HG03571 (cell line): ENCODE results near the gene PDCD6IP.
"Not testable (repeated sequence)": the region's sequence is repeated elsewhere in the genome, so short reads cannot be mapped to it uniquely, and the experiment has no call there.

Source experiments
- ATAC-seq: cut with Tn5 transposase; IDR thresholded peaks from one replicate; pipeline ENCODE4 v1.9.1; 2021; ENCODE audit not compliant: unreplicated experiment

Gene PDCD6IP, protein sequence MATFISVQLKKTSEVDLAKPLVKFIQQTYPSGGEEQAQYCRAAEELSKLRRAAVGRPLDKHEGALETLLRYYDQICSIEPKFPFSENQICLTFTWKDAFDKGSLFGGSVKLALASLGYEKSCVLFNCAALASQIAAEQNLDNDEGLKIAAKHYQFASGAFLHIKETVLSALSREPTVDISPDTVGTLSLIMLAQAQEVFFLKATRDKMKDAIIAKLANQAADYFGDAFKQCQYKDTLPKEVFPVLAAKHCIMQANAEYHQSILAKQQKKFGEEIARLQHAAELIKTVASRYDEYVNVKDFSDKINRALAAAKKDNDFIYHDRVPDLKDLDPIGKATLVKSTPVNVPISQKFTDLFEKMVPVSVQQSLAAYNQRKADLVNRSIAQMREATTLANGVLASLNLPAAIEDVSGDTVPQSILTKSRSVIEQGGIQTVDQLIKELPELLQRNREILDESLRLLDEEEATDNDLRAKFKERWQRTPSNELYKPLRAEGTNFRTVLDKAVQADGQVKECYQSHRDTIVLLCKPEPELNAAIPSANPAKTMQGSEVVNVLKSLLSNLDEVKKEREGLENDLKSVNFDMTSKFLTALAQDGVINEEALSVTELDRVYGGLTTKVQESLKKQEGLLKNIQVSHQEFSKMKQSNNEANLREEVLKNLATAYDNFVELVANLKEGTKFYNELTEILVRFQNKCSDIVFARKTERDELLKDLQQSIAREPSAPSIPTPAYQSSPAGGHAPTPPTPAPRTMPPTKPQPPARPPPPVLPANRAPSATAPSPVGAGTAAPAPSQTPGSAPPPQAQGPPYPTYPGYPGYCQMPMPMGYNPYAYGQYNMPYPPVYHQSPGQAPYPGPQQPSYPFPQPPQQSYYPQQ

DNA sequence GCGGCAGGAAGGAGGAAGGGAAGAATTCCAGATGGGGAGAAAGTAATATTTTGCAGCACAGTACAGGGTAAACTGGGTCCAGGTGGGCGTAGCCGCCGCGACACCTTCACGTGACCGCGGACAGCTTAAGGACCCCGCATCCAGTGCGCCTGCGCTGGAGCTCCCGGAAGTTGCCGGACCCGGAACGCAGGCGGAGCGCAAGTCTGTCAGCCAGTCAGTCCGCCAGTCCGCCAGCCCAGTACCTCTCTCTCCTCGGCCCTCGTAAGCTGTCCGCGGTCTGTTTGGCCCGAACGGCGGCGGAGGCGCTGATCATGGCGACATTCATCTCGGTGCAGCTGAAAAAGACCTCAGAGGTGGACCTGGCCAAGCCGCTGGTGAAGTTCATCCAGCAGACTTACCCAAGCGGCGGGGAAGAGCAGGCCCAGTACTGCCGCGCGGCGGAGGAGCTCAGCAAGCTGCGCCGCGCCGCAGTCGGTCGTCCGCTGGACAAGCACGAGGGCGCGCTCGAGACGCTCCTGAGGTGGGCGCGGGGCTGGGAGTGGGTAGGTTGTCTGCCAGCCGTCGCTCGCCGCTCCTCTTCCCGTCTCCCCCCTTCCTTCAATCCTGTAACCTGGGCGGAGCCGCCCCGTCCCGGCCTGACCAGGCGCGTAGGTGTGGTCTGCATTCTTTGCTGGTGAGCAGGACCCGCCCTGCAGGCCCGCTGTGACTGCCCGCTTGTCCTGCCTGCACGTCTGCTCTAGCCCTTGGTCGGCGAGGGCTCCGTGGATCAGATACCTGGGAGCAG is at the start of gene PDCD6IP:
TSS of gene PDCD6IP (plus strand) at position 213 of the 784 bp plus-strand sequence. CDS start at position 312, 99 bp downstream.
- ATAC-seq, result peak; percentile 89

- ATAC-seq, result no peak
Measured at GRCh38 chr3:33749546-33750210, 48.8 kb upstream of the PDCD6IP start.

DNA sequence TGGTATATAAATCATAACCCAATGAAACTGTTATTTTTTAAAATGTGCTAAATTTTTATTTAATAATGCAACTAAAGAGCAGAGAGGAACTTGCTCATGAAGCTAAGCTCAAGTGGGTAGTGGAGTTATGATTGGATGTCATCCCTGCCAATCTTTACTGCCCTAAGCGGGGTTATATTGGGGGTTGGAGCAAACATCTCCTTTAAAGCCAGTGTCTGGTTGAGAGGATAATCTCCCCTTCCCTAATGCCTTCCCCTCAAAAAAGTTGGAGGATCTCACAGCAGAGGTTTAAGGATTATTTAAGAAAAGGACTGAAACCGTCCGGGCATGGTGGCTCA is 48.2 kb upstream of the PDCD6IP start:
- ATAC-seq, result no peak

DNA sequence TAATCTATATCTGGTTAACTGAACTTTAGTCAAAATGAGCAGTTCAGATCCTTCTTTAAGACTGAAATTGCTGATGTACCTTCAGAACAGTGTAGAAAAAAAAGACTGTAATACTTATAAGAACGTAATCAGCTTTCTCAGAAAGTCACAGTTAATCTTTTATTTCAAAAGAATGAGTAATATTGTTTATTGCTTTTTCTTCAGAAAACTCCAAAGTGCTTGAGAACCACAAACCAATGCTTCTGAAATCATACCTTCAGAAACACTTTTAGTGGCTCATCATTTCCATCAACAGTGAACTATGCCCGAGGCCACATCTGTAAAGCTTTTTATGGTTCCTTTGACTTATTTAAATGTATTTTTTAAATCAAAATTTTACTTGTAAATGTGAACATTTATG is 47.1 kb upstream of the PDCD6IP start:
- no peak for ATAC-seq

- not testable (repeated sequence) for ATAC-seq
Measured at GRCh38 chr3:33754391-33754790, 44.0 kb upstream of the PDCD6IP start.

GRCh38 chr3:33758281-33758680 is 40.1 kb upstream of the PDCD6IP start:
- ATAC-seq, result no peak

GRCh38 chr3:33758864-33759263 is 39.6 kb upstream of the PDCD6IP start:
- no peak for ATAC-seq

DNA sequence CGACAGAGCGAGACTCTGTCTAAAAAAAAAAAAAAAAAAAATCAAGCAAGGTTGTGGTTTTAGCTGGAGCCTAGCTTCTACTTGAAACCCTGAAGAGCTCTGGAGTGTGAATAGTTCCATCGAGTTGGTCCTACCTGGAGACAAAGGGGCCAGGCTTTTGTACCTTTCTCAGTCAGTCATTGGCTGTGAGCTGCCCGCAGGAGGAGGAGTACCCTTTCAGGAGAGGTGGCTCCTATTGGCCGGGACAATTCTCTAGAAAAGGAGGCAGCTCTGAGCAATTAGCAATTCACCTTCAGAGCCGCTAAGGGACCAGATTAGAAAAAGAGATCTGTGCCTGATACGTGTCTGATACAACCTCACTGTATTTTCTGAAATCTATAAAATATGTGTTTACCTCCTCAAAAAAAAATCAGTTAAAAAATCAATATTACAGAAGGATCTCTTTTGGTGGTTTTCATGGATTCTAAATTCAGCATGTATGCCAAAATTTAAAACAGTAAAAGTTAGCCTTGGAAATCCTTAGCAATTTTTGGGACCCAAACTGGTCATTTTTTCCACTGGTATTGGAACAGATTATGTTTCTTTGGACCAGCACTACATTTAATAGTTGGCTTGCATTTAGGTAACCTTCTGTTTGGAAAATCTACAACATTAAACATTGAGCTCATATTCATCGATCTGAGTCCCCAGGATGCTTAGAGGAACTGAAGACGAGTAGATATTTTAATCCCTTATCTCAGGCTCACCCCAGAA is 29.7 kb upstream of the PDCD6IP start:
- ATAC-seq, result no peak

DNA sequence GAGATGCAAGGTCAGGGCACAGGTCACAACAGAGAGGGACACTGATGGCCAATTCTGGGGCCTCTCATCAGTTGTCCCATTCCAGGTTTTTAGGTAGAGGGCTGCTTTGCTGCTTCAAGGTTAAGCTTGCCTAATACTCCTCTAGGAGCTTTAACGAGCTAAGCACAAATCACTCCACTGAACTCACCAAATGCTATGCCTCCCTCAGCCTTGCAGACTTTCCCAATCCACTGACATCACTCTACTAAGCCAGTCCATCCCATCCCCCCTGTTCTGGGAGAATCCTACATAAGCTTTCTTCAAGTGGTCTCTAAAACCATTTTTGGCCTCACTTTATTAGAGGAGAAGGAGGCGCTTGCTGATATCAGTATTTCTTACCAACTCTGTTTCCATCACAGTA is 24.8 kb upstream of the PDCD6IP start:
- no peak for ATAC-seq

- ATAC-seq, result no peak
Measured at GRCh38 chr3:33775363-33775762, 23.1 kb upstream of the PDCD6IP start.

GRCh38 chr3:33777996-33778395 is 20.4 kb upstream of the PDCD6IP start:
- no peak for ATAC-seq

DNA sequence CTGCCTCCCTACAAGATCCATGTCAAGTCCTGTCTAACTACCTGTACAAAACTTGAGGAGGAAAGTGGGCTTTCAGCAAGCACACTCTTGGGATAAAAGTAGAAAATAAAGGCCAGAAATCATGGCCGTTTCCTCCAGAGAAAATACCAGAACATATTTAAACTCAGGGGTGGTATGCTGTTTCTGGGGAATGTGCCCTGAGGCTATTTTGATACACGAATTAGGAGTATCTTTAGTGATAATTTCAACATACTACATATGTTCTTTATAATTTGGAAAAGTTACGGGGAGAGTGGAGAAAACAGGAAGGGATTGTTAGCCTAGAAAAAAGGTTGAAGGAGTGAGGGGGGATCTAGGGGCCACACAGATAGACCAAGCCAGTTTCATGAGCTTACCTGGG is 18.7 kb upstream of the PDCD6IP start:
- no peak for ATAC-seq

- ATAC-seq, result not testable (repeated sequence)
Measured at GRCh38 chr3:33781413-33781812, 17.0 kb upstream of the PDCD6IP start.

DNA sequence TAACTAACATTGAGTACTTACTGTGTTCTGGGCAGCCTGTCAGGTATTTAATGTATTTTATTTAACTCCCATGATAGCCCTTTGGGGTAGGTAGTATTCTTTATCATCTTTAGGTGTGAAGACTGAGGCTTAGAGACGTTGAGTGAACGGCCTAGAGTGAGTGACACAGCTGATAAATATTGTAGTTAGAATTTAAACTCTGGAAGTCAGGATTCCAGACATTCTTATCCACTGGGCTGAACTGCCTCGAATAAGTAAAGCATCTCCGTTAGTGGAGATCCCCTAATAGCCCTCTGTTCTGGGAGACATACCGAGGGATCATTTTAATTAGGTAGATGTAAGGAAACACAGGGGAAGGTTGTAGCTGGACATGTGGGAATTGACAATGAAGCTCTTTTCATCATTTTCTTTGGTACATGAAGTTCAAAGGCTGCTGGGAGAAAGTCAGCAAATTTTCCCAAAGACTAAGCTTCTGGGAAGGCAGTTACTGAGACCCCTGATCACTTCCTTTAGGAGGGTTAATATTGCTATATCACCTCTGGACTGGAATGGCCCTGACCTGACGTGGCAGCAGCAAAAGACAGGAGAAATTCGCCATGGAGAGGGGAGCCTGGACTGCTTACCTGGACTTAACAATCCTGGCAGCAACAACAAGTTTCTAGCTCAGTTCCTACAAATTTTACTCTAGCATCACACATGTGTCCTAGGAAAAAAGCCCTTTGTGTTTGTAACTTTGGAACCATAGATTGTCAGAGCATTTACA is 11.7 kb upstream of the PDCD6IP start:
- no peak for ATAC-seq

GRCh38 chr3:33787328-33788009 is 11.0 kb upstream of the PDCD6IP start:
- ATAC-seq, result peak; percentile 68

GRCh38 chr3:33789183-33789954 is 9.1 kb upstream of the PDCD6IP start:
- ATAC-seq, result no peak

DNA sequence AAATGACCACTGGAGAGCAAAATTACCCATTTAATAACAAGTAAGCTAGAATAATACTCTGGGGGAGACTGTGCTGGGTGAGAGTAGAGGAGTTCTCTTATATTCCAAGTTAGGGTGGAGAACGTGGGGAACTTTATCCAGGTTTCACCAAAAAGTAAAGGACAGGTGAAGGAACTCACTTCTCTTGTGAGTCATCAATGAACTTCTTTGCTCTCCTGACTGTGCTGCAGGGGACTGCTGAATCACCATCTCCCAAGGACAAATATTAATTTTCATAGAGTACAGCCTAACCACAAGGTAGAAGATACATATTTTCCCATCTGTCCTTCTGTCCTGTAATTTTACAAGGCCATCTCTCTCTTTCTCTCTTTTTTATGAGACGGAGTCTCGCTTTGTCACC is 8.3 kb upstream of the PDCD6IP start:
- no peak for ATAC-seq
